GM18870 (cell line): ENCODE results near the gene GOLGA6L7.
"Not testable (repeated sequence)": the region's sequence is repeated elsewhere in the genome, so short reads cannot be mapped to it uniquely, and the experiment has no call there.

Experiments
- ATAC-seq: cut with Tn5 transposase; IDR thresholded peaks from one replicate; pipeline ENCODE4 v1.9.1; 2021; ENCODE audit warnings: moderate library complexity; ENCODE audit not compliant: unreplicated experiment

GOLGA6L7 gene

GRCh38 chr15:28848521-28848920 is at the start of gene GOLGA6L7:
GOLGA6L7 (minus strand) TSS chr15:28848644; CDS start chr15:28848549, 95 bp downstream.
- not testable (repeated sequence) for ATAC-seq

- no peak for ATAC-seq
These were observed 49.6 kb upstream of the GOLGA6L7 start for GRCh38 chr15:28897861-28898585.

GRCh38 chr15:28896951-28897350 is 48.5 kb upstream of the GOLGA6L7 start:
- ATAC-seq, result no peak

- no peak for ATAC-seq
These were observed 47.1 kb upstream of the GOLGA6L7 start for GRCh38 chr15:28895566-28895965.

GRCh38 chr15:28895146-28895545 is 46.7 kb upstream of the GOLGA6L7 start:
- no peak for ATAC-seq

- no peak for ATAC-seq
These were observed 46.2 kb upstream of the GOLGA6L7 start for GRCh38 chr15:28894631-28895030.

- no peak for ATAC-seq
These were observed 44.6 kb upstream of the GOLGA6L7 start for GRCh38 chr15:28892789-28893610.

- no peak for ATAC-seq
These were observed 43.1 kb upstream of the GOLGA6L7 start for GRCh38 chr15:28891588-28891987.

- ATAC-seq, result no peak
These were observed 42.5 kb upstream of the GOLGA6L7 start for GRCh38 chr15:28890711-28891495.

- ATAC-seq, result not testable (repeated sequence)
These were observed 41.8 kb upstream of the GOLGA6L7 start for GRCh38 chr15:28890291-28890690.

GRCh38 chr15:28889871-28890270 is 41.4 kb upstream of the GOLGA6L7 start:
- ATAC-seq, result not testable (repeated sequence)

GRCh38 chr15:28889346-28889745 is 40.9 kb upstream of the GOLGA6L7 start:
- ATAC-seq, result no peak

- no peak for ATAC-seq
These were observed 40.5 kb upstream of the GOLGA6L7 start for GRCh38 chr15:28888900-28889299.

GRCh38 chr15:28888302-28888894 is 40.0 kb upstream of the GOLGA6L7 start:
- no peak for ATAC-seq

- ATAC-seq, result no peak
These were observed 39.1 kb upstream of the GOLGA6L7 start for GRCh38 chr15:28887339-28888174.

- ATAC-seq, result no peak
These were observed 38.2 kb upstream of the GOLGA6L7 start for GRCh38 chr15:28886431-28887338.

GRCh38 chr15:28885630-28886430 is 37.4 kb upstream of the GOLGA6L7 start, which contains the start of gene APBA2:
APBA2 (plus strand) TSS chr15:28885974; CDS start chr15:29053885, 167,911 bp downstream.
- no peak for ATAC-seq

- ATAC-seq, result no peak
These were observed 36.7 kb upstream of the GOLGA6L7 start for GRCh38 chr15:28885128-28885629.
